Osteocyte (in vitro differentiated cells): ENCODE data around the gene ANP32B. TPM values are rescaled to one million over a fixed set of nuclear protein-coding genes. Genes with fewer than 3 reads are reported as not detected.
A peak's percentile ranks its signal among the peaks of the same experiment; 100 is the strongest.

Experiments
- DNase-seq: peaks from one replicate; pipeline ENCODE4 v3.0.0; 2021; ENCODE audit warnings: mixed read lengths; ENCODE audit not compliant: unreplicated experiment; ENCODE audit errors: extremely low spot score
- H3K27ac Mint-ChIP-seq: one replicate; pipeline ENCODE4 v1.8.0; 2021; ENCODE audit warnings: mild to moderate bottlenecking, mixed read lengths; ENCODE audit not compliant: unreplicated experiment
- H3K27me3 Mint-ChIP-seq: one replicate; pipeline ENCODE4 v1.8.0; 2021; ENCODE audit warnings: mixed read lengths; ENCODE audit not compliant: unreplicated experiment
- H3K36me3 Mint-ChIP-seq: one replicate; pipeline ENCODE4 v1.8.0; 2021; ENCODE audit warnings: mixed read lengths; ENCODE audit not compliant: unreplicated experiment
- H3K4me1 Mint-ChIP-seq: one replicate; pipeline ENCODE4 v1.8.0; 2021; ENCODE audit warnings: mixed read lengths; ENCODE audit not compliant: unreplicated experiment
- H3K4me3 Mint-ChIP-seq: one replicate; pipeline ENCODE4 v1.8.0; 2021; ENCODE audit warnings: mild to moderate bottlenecking, moderate library complexity, mixed read lengths; ENCODE audit not compliant: unreplicated experiment
- H3K9me3 Mint-ChIP-seq: one replicate; pipeline ENCODE4 v1.8.0; 2021; ENCODE audit warnings: mixed read lengths; ENCODE audit not compliant: unreplicated experiment
- CTCF ChIP-seq: fragments of 200-600 bp; sonication (generic); IDR thresholded peaks from 2 replicates; pipeline ENCODE4 v1.5.0; 2021; ENCODE audit warnings: antibody characterized with exemption, mild to moderate bottlenecking, moderate library complexity
- total RNA-seq: library from RNA; stranded (reverse); gene quantifications from 2 replicates; pipeline ENCODE4 v1.2.1, GENCODE V29; 2021

The ANP32B gene
- total RNA-seq, 1 donor from 2014 or later: 114 TPM

DNA sequence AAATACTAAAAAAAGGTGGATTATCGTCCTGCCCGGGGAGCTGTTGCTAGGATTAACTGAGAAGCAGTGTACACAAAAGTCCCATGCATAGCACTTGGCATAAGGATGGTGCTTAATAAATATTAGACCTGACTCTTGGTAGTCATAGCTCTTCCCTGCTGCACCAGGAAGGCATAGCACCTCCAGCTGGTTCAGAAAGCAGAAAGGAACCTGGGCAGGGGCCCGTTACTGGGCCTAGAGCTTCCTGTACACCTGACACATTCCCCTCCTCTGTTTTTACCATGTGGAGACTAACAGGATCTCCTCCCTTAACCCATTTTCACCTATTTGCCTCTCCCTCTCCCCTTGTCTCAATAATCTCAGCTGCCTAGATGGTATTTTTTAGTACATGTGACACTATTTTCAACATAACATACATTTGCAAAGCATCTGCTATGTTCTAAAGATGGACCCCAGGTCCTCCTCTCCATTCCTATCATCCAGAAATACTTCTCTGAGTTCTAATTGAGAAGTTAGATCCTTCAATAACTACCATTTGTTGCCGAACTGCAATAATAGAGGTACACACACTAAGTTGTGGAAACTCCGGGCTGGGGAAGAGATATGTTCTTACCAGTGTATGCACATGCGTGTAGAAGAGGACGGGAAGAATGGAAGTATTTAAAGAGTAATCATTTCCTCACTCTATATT is 3.2 kb upstream of the ANP32B start:
- no peaks in the 10 kb centered on the region for H3K9me3 Mint-ChIP-seq
- no peak overlapping the region for H3K27ac Mint-ChIP-seq
- H3K27me3 Mint-ChIP-seq: peaks cover 12% of the 10 kb centered on the region
- H3K4me1 Mint-ChIP-seq: peaks cover 15% of the 10 kb centered on the region
- DNase-seq: no peak
- TF ChIP-seq CTCF: no peak
- no peak overlapping the region for H3K4me3 Mint-ChIP-seq
- no peaks in the 10 kb centered on the region for H3K36me3 Mint-ChIP-seq

GRCh38 chr9:97980479-97980803 is 2.7 kb upstream of the ANP32B start:
- H3K27me3 Mint-ChIP-seq: peaks cover 8% of the 10 kb centered on the region
- H3K4me3 Mint-ChIP-seq: no peak overlapping the region
- no peaks in the 10 kb centered on the region for H3K9me3 Mint-ChIP-seq
- H3K4me1 Mint-ChIP-seq: peaks cover 17% of the 10 kb centered on the region
- no peak for DNase-seq
- no peak overlapping the region for H3K27ac Mint-ChIP-seq
- no peaks in the 10 kb centered on the region for H3K36me3 Mint-ChIP-seq
- no peak for TF ChIP-seq CTCF

GRCh38 chr9:97980918-97981845 is 2.0 kb upstream of the ANP32B start:
- H3K4me3 Mint-ChIP-seq: no peak overlapping the region
- no peak for DNase-seq
- H3K9me3 Mint-ChIP-seq: no peaks in the 10 kb centered on the region
- peaks cover 8% of the 10 kb centered on the region for H3K27me3 Mint-ChIP-seq
- TF ChIP-seq CTCF: no peak
- H3K4me1 Mint-ChIP-seq: peaks cover 22% of the 10 kb centered on the region
- H3K27ac Mint-ChIP-seq: no peak overlapping the region
- H3K36me3 Mint-ChIP-seq: no peaks in the 10 kb centered on the region

GRCh38 chr9:97981846-97982682 is 1.1 kb upstream of the ANP32B start:
- TF ChIP-seq CTCF: no peak
- Mint-ChIP-seq H3K4me3 (peak overlapping the region; percentile 74), H3K36me3 (no peaks in the 10 kb centered on the region), H3K9me3 (no peaks in the 10 kb centered on the region), H3K27me3 (peaks cover 8% of the 10 kb centered on the region), H3K27ac (peak overlapping the region; percentile 81), H3K4me1 (peaks cover 28% of the 10 kb centered on the region)
- DNase-seq: no peak
